ENCODE measurements around the gene SEH1L. TPM values are rescaled to one million over a fixed set of nuclear protein-coding genes. Genes with fewer than 3 reads are reported as not detected.

Gene SEH1L
- total and polyA plus RNA-seq, 10 of the 15 experiments (the other 5 are each of a cell fraction or from before 2014, with no cell fraction given): 27.5 to 109 (median 52.8) TPM

DNA sequence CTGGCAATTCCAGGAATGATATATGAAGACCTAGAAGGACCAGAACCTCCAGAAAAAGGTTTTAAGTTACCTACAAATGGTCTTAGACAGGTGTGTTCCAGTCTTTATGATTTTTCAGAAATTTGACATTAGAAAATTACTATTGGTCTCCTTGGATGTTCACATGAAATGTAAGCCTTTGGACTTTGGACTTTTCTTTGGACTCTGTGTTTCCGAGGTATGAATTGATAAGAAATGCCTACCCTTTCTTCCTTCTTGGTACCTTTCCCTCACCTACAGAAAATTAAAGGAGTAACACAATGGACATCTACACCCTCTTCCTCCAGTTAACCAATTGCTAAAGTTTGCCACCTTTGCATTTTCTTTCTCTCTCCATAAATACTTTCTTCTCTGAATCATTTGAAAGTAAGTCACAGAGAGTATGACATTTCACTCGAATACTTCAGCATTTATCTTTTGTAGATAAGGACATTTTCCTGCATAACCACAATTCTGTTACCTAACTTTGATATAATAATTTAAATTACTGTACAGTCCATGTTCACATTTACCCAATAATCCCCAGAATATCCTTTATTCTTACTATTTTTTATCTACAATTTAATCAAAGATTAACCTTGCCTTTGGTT lies 69.5 kb downstream of the SEH1L start (continued):
- TF ChIP-seq ZNF274 (IDR thresholded peaks at IDR 0.05; ENCODE audit: insufficient read depth, insufficient read length): no peak
- no peak for TF ChIP-seq TCF7 (IDR thresholded peaks at IDR 0.05; ENCODE audit: borderline replicate concordance)
- no peak for TF ChIP-seq TBL1XR1 (IDR thresholded peaks at IDR 0.05; ENCODE audit: low read depth, low read length)
- no peak for TF ChIP-seq RUNX3 (IDR thresholded peaks at IDR 0.05; ENCODE audit: low read length)
- TF ChIP-seq CHD1 (IDR thresholded peaks at IDR 0.05; ENCODE audit: low read depth, low read length): no peak
- no peak for TF ChIP-seq ZBED1 (IDR thresholded peaks at IDR 0.05; ENCODE audit: borderline replicate concordance)
- no peak for TF ChIP-seq MXI1 (IDR thresholded peaks at IDR 0.05; ENCODE audit: low read depth, low read length)

DNA sequence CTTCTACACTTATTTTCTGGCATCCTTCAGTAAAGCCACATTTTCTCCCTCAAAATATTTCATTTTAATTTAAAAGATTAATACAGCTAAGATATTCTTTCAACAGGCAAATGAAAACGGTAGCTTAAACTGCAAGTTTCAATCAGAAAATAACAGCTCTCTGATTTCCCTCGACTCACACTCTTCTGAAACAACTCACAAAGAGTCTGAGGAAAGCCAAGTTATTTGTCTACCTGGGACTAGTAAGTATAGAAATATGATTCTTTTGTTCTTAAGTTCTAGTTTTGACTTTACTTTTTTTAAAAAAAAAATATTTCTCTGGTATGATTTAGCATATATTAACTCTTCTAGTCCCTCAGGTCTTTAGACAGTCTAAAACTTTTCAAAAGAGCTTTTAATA lies 70.6 kb downstream of the SEH1L start:
- WGBS (ENCODE audit: insufficient coverage, insufficient replicate concordance, low lambda C conversion rate, missing lambda C conversion rate): 0% methylated on average over 2 of the region's 2 CpGs
- in situ Hi-C loops (cut with MboI) (no loop called here), intact Hi-C loops (cut with micrococcal nuclease; ENCODE audit: unreplicated experiment) (no loop called here)
- FAIRE-seq: no peak
- no TSS peak for BruUV-seq (replicated peaks)
- CTCF ChIA-PET: interaction anchor here (0.6 to 1.6 kb wide), 3 partner anchors 13 to 689 kb away, joined by 3 to 6 read pairs (median 4); no protein-coding TSS in a partner anchor
- Histone ChIP-seq H3K36me3 (ENCODE audit: control insufficient read depth in 2 of 2, insufficient read depth in 2 of 2, low read length in 1 of 2) (peaks cover 6 to 41% of the 10 kb centered on the region in 2 experiments), H3K9ac (ENCODE audit: control insufficient read depth, insufficient read depth, low read length) (no peak overlapping the region), H3K4me3 (no peak overlapping the region), H3K9me3 (replicated peaks; ENCODE audit: control insufficient read depth, insufficient read depth, low read length) (no peaks in the 10 kb centered on the region; the same call in 2 of the 3 replicates), H3K79me2 (ENCODE audit: control insufficient read depth, insufficient read depth, low read length) (peaks cover 6% of the 10 kb centered on the region), H2AFZ (ENCODE audit: control insufficient read depth, low read depth, low read length) (no peak overlapping the region), H3K4me1 (ENCODE audit: control insufficient read depth, insufficient read depth, low read length) (peaks cover 4% of the 10 kb centered on the region), H4K20me1 (ENCODE audit: control insufficient read depth, insufficient read depth) (no peaks in the 10 kb centered on the region), H3K4me2 (ENCODE audit: control insufficient read depth, insufficient read depth) (no peak overlapping the region), H3K27ac (ENCODE audit: control insufficient read depth, insufficient read depth) (no peak overlapping the region), H3K27me3 (replicated peaks in 1 of 2; ENCODE audit: control insufficient read depth in 2 of 2, insufficient read depth in 2 of 2, low read length in 1 of 2) (no peaks in the 10 kb centered on the region)
- RAD21 ChIA-PET (ENCODE audit: unreplicated experiment): no interaction called here
- ATAC-seq: no peak
- DNase-seq (ENCODE audit: low read depth, low spot score): no peak
- POLR2A ChIA-PET: no interaction called here
- SMC1A ChIA-PET (ENCODE audit: uncharacterized antibody, unreplicated experiment): interaction anchor here (0.8 to 1.3 kb wide), 6 partner anchors 9 to 274 kb away, joined by 3 to 5 read pairs (median 3); no protein-coding TSS in a partner anchor
- TF ChIP-seq, protein P1, sequence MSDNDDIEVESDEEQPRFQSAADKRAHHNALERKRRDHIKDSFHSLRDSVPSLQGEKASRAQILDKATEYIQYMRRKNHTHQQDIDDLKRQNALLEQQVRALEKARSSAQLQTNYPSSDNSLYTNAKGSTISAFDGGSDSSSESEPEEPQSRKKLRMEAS (IDR thresholded peaks at IDR 0.05; ENCODE audit: low read depth, low read length): no peak
- TF ChIP-seq SKIL (IDR thresholded peaks at IDR 0.05; ENCODE audit: low read depth, poor library complexity, severe bottlenecking) (no peak), ZNF274 (IDR thresholded peaks at IDR 0.05; ENCODE audit: insufficient read depth, insufficient read length) (no peak), ASH2L (IDR thresholded peaks at IDR 0.05; ENCODE audit: borderline replicate concordance, low read depth) (no peak), RBBP5 (conservative IDR thresholded peaks at IDR 0.05) (no peak), SREBF2 (IDR thresholded peaks at IDR 0.05; ENCODE audit: low read length) (no peak), WRNIP1 (IDR thresholded peaks at IDR 0.05; ENCODE audit: borderline replicate concordance, low read depth, low read length) (no peak), TCF12 (IDR thresholded peaks at IDR 0.05; ENCODE audit: low read depth, low read length) (no peak), POLR2A (IDR thresholded peaks at IDR 0.05; ENCODE audit: low read depth, low read length) (no peak), EP300 (IDR thresholded peaks at IDR 0.05; ENCODE audit: borderline replicate concordance in 1 of 2, control insufficient read depth in 1 of 2, low read depth in 2 of 2, low read length in 2 of 2) (no peak)
- TF ChIP-seq, protein P2, sequence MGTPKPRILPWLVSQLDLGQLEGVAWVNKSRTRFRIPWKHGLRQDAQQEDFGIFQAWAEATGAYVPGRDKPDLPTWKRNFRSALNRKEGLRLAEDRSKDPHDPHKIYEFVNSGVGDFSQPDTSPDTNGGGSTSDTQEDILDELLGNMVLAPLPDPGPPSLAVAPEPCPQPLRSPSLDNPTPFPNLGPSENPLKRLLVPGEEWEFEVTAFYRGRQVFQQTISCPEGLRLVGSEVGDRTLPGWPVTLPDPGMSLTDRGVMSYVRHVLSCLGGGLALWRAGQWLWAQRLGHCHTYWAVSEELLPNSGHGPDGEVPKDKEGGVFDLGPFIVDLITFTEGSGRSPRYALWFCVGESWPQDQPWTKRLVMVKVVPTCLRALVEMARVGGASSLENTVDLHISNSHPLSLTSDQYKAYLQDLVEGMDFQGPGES (IDR thresholded peaks at IDR 0.05): no peak
- TF ChIP-seq, protein P3, sequence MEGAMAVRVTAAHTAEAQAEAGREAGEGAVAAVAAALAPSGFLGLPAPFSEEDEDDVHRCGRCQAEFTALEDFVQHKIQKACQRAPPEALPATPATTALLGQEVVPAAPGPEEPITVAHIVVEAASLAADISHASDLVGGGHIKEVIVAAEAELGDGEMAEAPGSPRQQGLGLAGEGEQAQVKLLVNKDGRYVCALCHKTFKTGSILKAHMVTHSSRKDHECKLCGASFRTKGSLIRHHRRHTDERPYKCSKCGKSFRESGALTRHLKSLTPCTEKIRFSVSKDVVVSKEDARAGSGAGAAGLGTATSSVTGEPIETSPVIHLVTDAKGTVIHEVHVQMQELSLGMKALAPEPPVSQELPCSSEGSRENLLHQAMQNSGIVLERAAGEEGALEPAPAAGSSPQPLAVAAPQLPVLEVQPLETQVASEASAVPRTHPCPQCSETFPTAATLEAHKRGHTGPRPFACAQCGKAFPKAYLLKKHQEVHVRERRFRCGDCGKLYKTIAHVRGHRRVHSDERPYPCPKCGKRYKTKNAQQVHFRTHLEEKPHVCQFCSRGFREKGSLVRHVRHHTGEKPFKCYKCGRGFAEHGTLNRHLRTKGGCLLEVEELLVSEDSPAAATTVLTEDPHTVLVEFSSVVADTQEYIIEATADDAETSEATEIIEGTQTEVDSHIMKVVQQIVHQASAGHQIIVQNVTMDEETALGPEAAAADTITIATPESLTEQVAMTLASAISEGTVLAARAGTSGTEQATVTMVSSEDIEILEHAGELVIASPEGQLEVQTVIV (IDR thresholded peaks at IDR 0.05; ENCODE audit: borderline replicate concordance, partially characterized antibody): no peak
